ENCODE results near the gene DNAJC12.

Gene DNAJC12

DNA sequence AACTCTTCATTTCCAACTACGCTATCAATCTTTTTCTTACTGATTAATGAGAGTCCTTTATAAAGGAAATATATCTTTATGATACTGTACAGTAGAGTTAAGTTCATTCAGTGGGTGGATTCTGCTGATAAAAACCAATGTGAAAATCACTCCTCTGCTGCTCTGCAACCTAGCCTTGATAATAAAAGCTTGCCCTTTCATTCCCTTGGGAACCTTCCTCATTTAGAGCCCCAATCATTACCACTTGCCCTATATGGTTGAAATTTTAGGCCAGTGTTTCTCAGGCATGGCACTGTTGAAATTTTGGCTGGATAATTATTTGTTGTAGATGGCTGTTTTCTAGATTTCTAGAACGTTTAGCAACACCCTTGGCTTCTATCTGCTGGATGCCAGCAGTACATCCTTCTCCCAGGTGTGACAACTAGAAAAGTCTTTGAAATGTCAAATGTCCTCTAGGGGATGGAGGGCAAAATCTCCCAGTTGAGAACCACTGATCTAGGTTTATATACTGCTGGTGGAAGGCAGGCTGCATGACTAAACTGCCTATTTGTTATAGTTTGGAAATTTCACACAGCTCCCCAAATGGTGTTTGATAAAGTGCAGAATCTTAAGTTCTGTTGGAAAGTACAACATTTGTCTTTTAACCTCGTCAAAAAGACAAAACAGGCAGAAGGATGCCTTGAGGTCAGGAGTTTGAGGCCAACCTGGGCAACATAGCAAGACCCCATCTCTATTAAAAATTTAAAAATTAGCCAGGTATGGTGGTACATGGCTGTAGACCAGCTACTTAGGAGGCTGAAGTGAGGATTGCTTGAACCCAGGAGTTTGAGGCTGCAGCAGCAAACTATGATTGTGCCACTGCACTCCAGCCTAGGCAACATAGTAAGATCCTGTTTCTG is 37.6 kb upstream of the DNAJC12 start:
- TF ChIP-seq CTCF (IDR thresholded peaks at IDR 0.05; ENCODE audit: low read depth, low read length), result no peak
- no peak overlapping the region for H3K4me3 ChIP-seq (ENCODE audit: low read depth, low read length)

DNA sequence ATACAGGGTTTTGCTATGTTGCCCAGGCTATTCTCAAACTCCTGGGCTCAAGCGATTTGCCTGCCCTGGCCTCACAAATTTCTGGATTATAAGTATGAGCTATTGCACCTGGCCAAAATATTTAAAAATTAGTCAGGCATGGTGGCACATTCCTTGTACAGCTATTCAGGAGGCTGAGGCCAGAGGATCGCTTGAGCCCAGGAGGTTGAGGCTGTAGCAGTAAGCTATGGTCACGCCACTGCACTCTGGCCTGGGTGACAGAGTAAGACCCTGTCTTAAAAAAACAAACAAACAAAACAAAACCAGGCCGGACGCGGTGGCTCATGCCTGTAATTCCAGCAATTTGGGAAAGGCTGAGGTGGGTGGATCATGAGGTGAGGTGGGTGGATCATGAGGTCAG is 32.0 kb upstream of the DNAJC12 start:
- no peak for TF ChIP-seq CTCF (IDR thresholded peaks at IDR 0.05; ENCODE audit: low read depth, low read length)
- no peak overlapping the region for H3K4me3 ChIP-seq (ENCODE audit: low read depth, low read length)

DNA sequence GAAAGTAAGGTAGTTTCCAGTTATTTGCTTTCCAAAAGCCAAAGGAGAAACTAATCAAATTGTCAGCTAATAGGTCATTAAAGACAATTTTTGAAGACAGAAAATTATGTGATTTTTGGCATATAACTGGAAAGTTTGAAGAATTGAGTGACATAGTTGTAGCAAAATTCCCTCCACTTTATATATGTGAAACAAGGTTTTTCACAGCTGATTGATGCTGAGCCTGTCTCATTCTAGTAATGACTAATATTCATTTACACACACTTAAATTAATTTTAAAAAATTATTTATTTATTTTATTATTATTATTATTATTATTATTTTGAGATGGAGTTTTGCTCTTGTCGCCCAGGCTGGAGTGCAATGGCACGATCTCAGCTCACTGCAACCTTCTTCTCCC is 30.1 kb upstream of the DNAJC12 start:
- no peak overlapping the region for H3K4me3 ChIP-seq (ENCODE audit: low read depth, low read length)
- no peak for TF ChIP-seq CTCF (IDR thresholded peaks at IDR 0.05; ENCODE audit: low read depth, low read length)

- no peak for TF ChIP-seq CTCF (IDR thresholded peaks at IDR 0.05; ENCODE audit: low read depth, low read length)
- H3K4me3 ChIP-seq (ENCODE audit: low read depth, low read length), result no peak overlapping the region
These were observed 26.8 kb upstream of the DNAJC12 start for GRCh38 chr10:67864607-67865371.

GRCh38 chr10:67863094-67863493 is 25.1 kb upstream of the DNAJC12 start:
- no peak for TF ChIP-seq CTCF (IDR thresholded peaks at IDR 0.05; ENCODE audit: low read depth, low read length)
- no peak overlapping the region for H3K4me3 ChIP-seq (ENCODE audit: low read depth, low read length)

DNA sequence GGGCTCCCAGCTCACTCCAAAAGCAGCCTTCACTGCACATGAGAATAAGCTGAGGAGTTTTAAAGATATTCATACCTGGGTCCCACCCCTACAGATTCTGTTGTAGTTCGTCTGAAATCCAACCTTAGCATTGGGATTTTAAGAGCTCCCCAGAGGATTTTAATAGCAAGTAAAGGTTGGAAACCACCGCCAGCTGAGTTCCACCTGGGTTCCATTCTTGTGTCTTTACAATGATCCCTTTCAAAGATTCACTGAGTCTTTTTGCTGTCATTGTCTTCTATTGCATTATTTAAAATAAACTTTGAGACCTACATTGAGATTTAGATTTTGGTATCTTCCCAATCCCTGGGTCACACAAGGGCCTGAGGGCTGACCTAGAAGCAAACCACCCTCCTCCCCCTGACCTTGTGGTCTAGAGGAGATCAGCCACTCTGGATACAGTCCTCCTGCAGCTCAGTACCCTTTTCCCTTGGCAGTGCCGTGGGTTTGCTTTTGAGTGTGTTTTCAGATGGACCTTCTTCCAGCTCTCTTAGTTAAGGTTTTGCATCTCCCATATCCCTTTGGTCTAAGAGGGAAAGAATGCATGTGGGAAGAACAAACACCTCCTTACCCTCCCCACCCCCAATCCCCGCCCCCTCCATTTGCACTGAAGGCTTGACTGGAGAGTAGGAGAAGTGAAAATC is 23.9 kb upstream of the DNAJC12 start:
- no peak overlapping the region for H3K4me3 ChIP-seq (ENCODE audit: low read depth, low read length)
- TF ChIP-seq CTCF (IDR thresholded peaks at IDR 0.05; ENCODE audit: low read depth, low read length), result no peak
